ENCODE results near the gene MS4A4E.
A peak's percentile ranks its signal among the peaks of the same experiment; 100 is the strongest.
"Not testable (repeated sequence)": the region's sequence is repeated elsewhere in the genome, so short reads cannot be mapped to it uniquely, and the experiment has no call there.

Gene MS4A4E

DNA sequence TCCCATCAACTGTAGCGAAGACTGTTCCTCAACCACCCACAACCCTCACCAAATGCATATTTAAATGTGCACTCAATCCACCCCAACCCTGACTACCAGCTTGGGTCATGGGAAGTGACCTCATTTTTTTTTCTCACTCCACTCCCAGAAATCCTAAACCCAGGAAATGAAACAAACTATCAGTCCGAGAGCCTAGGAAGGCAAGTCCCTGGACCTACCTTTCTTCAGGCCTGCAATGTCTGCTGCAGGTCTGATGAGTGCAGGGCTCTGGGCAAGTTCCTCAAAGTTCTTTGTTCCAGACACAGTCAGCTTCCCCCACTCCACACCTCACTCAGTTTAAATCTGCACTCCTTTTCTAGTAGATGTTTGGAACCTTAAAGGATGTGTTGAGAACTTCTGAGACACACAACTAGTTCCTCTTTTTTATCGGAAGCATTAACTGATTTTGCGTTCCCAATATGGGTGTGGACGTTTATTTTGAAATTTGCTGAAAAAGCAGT, at the start of gene MS4A4E:
Gene MS4A4E, minus strand, starts transcription at position 398 of the 500 bp plus-strand sequence. CDS start 13,082 bp downstream, outside the sequence.
- DNase-seq = no peak

DNA sequence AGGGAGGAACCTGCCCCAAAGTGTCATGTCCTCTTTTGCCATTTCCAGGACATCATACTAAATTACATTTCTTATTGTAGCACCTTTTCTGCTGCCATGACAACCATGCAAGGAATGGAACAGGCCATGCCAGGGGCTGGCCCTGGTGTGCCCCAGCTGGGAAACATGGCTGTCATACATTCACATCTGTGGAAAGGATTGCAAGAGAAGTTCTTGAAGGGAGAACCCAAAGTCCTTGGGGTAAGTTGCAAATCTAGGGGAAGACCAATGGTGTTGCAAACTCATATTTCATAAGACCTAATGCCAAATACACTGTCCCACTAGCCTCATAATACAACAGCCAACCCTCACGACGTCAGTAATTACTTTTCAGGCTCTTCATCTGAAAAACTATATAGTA, 49.2 kb upstream of the MS4A4E start:
- DNase-seq = no peak

DNA sequence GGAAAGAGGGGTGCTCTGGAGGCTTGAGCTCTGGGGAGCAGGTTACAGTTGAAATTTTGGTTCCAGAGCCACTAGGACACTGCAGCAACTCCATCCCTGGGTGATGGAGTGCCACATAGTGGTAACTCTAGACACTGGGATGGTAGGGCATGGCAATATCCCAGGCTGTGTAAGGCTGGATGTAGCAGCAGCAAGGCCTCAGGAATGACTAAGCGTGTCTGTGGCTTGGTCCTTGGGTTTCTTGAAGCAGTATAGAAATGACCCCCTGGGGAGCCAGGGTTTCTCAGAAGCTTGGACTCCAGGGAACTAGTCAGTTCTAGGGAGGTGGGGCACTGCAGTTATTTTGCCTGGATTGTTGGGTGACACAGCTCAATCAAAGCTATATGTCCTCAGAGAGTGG, 45.6 kb upstream of the MS4A4E start:
- no peak for DNase-seq

DNA sequence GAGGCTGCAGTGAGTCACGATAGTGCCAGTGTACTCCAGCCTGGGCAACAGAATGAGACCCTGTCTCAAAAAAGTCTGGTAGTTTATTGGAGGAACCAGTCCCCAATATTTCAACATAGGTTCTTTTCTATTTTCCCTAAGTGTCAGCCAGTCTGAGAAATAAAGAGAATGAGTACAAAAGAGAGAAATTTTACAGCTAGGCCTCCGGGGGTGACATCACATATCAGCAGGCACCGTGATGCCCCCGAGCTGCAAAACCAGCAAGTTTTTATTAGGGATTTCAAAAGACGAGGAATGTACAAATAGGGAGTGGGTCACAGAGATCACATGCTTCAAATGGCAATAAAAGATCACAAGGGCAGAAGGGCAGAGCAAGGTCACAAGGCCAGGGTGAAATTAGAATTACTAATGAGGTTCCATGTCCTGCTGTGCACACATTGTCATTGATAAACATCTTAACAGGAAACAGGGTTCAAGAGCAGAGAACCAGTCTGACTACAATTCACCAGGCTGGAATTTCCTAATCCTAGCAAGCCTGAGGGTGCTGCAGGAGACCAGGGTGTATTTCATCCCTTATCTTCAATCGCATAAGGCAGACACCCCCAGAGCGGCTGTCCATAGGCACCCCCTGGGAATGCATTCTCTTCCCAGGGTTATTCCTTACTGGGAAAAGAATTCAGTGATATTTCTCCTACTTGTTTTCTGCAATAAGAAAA, 42.6 kb upstream of the MS4A4E start:
- not testable (repeated sequence) for DNase-seq

DNA sequence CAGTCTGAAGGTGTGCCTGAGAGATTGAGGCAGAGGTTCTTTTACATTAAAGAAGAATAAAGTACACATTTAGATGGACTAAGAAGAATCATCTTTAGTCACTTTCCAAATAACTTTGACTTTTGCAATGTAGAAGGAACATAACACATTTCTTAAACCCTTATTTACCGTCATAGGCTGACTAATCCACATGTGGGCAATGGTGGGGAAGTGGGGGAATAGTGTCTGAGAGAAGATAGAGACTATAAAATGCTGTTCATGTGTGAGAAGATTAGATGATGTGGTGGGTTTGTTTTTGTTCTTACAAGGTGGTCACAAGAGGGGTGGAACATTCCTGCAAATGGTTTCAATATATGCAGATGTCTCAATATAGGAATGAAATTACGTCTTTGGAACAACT, 39.3 kb upstream of the MS4A4E start:
- DNase-seq = no peak

DNA sequence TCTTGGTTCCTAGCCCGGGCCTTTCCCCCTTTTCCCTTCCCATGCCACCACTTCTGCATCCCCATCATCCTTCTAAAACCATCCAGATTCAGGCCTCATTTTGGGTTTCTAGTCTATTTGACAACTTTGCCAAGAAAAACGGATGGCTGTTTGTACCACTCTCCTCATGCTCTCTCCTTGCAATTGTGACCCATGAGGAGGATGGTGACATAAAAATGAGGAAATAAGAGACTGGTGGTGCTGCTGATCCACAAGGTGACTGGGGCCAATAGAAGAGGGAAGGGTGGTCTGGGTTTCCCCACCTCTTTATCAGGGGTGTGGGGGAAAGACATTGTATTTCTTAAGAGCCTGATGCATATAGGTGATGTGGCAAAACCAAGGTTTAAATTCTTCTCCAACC, 38.5 kb upstream of the MS4A4E start:
- DNase-seq = no peak

DNA sequence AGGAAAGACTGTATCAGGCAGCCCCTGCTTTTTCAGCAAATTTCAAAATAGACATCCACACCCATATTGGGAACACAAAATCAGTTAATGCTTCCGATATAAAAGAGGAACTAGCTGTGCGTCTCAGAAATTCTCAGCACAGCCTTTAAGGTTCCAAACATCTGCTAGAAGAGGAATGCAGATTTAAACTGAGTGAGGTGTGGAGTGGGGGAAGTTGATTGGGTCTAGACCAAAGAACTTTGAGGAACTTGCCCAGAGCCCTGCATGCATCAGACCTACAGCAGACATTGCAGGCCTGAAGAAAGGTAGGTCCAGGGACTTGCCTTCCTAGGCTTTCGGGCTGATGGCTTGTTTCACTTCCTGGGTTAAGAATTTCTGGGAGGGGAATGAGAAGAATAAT, 37.5 kb upstream of the MS4A4E start, which contains the start of gene MS4A4A:
Gene MS4A4A, plus strand, starts transcription at position 255 of the 400 bp plus-strand sequence. Its CDS starts 10 bp downstream, at position 265.
- no peak for DNase-seq

DNA sequence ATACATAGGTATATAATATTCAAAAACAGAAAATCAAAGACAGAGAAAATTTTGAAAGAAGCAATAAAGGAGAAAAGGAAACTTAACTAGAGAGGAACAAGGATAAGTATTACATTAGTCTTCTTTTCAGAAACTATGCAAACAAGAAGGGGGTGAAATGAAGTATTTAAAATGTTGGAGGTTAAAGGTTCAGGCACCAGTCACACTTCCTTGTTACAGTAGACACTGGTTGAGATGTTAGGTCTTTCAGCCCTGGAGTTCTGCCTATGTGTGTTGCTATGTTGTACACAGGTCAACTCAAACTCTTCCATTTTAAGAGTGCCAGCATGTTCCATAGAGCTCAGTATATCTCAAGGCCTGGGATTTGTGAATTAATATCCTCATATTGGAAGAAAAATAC, 31.5 kb upstream of the MS4A4E start:
- DNase-seq = no peak

DNA sequence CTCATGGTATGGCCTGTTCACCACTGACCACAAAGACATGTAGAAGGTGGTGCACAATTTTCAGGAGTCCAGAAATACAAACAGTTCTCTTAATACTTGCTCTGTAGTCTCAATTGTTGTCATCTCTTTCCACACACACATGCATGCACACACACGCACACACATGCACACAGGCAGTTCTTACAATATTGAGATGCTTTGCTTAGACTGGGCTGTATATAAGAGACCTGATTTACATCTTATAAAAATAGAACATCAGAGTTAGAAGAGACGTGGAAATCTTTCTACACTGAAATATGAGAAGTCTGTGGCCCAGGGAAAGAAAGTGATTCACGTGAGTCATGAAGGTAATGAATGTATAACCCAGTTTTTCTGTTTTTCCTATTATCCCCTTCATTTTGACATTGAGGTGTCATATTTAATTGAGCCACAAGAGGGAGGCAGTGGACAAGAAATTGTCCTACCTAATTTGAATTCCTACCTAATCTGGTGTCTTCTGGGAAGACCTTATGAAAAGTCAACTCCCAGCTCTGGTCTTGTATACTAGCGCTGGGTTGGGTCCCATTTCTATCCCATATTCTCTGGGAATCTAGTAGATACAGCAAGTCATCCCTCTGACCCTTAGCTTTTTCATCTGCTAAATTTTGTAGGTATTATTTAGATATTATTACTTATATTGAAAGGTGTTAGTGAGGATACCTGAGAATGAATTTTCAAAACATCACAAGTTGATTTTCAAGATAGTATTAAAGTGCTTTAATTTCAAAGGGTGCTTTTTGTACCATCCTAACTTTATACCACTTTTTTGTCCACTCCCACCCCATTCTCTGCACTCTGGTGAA, 22.7 kb upstream of the MS4A4E start:
- DNase-seq = peak; percentile 44

DNA sequence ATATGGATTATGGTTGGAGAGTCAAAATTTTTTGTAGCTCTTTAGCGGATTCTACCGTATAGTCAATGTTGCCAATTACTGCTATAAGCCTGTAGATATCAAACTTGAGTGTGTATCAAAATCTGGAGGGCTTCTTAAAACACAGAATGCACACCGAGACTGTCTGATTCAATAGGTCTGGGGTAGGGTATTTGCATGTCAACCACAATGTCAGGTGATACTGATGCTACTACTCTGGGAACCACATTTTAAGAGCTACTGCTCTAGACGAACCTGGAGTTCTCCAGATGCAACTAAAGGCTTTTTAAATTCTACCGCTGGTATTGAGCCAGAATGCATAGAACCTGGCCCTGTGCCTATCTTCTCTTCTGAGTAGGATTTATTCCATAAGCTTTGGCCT, 21.7 kb upstream of the MS4A4E start:
- no peak for DNase-seq

DNA sequence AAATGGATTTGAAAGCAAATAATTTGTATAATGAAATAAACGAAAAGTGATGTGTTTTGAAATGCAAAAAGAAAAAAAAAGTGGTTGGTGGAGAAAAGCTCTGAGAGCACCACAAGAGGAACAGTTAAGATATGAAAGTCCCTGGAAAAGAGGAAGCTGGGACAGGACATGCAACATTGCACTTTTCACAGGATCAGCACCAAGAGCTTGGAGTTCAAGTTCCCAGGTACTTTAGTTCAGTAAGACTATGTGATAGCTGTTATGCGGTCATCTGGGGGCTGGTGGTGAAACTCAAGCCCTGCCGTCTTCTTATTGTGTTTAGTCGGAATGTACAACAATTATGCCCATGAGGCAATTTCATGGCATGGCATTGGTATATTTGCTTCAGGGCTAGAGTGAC, 20.5 kb upstream of the MS4A4E start:
- no peak for DNase-seq

DNA sequence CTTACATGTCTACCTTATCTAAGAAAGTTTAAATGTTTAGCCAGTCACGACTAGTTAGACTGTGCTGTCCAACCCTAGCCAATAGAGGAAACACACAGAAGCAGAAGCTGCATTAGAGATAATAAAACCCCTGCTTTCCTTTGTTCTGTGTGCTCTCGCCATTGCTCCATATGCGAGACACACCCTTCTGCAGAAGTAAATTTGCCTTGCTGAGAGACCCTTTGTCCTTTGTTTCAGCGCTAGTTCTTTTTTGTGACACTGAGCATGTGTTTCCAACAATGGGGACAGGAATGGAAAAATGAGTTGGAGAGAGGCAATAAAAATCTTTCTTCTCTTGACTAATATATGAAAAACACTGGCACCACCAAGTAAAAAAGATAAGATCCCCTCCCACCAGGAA, 18.1 kb upstream of the MS4A4E start:
- DNase-seq = no peak

DNA sequence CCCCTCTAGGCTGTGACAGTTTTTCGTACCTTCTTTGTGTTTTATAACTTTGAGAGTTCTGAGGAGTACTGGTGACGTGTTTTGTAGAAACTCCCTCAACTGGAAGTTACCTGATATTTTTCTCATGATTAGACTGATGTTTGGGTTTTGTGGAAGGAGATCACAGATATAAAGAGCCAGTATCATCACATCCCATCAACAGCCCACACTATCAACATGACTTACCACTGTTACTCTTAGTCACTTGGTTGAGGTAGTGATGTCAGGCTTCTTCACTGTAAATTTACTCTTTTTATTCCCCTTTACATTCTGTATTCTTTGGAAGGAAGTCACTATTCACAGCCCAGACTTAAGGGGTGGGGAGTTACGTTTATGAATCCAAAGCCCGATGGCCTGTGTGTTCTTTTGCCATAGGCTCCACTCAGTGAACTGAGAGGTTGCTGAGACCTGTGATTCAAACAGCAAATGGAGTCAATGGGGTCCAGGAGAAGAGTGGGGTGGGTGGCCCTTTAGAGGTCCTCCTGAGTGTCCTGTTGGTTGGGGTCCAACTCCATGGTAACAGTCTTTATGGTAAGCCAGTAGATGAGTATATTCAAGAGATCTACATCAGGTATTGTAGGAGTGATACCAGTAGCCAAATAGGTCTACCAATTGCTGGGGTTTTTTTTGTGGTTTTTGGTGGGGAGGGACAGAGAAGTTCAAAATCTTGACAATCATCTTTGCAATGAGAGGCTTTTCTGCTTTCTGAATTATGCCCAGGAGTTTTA, 15.2 kb upstream of the MS4A4E start:
- DNase-seq = no peak

DNA sequence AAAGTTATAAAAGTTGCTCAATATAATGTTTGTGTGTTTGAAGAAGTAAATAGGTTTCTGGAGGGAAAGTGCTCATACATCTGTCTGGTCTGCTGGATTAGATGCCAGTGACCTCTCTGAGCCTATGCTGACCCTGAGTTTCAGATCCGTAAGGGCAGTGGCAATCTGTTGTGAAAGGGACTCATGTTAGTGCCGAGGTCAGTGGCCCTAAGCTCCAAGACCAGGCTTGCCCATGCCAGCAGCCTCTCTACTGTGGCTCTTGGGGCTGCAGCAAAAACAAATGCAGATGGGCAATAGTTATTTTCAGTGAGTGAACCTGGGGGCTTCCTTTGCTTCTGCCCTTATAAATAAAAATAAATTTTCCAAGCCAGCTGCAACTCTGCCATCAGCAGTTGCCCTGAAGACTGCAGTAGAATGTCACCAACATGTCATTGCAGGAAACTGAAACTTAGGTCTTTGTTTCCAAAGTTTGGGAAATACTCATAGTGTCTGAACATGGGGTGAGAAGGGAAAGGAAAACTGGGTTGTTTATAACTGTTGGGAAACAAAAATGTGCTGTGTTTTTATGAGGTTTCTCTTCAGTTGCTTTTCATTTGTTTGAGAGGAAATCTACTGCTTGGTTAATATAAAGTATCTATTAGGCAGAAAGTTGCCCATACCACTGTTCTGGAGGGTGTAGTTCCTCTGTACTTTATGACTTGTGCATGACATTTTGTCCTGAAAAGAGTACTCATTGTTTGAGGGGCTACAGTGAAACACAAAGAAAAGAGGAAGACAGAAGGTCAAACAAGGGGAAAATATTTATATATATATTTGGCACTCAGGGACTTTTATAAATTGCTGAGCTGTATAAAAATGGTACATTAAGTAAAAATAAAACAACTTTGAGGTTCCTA, 9.5 kb upstream of the MS4A4E start:
- DNase-seq = no peak

DNA sequence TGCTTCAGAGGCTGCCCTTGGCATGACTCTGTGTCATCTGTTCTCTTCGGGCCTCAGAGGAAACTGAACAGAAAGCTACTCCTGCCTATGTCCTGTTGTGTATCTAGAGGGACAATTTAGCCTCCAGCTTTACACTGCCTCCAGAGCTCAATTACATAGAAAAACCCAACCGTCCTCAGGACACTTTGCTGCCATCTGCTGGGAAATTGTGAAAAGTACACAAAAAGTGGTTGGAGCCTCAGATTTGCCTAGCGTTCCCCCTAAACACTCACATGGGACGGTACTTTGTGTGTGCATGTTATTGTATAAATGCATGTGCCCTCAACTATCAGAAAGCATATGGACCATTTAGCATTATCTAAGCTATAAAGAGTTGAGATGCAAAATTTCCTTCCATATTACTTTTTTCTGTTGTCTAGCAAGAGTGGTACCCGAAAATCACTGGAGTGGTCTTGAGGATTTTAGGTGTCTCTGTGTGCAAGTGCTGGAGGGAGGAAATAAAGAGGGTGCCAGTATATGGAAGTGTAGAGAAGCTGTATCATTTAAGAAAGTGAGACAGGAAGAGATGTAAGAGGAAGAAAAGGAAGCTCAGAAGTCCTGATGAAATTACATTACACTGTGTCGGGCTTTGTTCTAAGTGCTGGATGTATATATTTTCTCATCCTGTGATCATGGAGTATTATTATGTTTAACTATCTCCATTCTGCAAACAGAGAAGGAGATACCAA, 8.7 kb upstream of the MS4A4E start:
- DNase-seq = peak; percentile 28

DNA sequence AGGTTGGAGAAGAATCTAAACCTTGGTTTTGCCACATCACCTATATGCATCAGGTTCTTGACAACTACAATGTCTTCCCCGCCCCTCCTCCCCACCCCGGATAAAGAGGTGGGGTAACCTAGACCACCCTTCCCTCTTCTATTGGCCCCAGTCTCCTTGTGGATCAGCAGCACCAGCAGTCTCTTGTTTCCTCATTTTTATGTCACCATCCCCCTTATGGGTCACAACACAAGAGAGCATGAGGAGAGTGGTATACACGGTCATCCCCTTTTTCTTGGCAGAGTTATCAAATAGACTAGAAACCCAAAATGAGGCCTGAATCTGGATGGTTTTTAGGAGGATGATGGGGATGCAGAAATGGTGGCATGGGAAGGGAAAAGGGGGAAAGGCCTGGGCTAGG, 1.2 kb downstream of the MS4A4E start:
- DNase-seq = no peak

DNA sequence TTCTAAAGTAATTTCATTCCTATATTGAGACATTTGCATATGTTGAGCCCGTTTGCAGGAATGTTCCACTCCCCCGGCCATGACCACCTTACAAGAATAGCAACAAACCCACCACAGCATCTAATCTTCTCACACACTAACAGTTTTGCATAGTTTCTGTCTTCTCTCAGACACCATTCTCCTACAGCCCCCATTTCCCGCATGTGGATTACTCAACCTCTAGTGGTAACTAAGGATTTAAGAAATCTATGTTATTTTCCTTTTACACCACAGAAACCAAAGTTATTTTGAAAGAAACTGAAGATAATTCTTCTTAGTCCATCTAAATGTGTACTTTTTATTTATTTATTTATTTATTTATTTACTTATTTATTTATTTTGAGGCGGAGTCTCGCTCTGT, 2.3 kb downstream of the MS4A4E start:
- no peak for DNase-seq

DNA sequence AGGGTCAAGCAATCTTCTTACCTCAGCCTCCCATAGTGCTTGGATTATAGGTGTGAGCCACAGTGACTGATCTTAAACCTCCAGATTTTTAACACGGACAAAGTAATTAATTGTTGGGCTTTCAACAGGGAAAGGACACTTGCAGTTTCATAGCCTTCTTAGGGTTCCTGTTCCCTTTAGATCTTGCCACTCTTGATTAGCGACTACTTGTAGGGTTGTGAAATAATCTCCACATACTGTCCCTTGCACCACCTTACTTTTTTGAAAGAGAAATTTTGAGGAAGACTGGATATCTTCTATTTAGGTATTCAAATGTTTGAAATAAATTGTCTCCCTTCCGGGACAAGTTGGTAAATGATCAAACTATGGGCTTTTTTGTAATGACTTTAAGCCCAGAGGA, 7.6 kb downstream of the MS4A4E start:
- DNase-seq = no peak

DNA sequence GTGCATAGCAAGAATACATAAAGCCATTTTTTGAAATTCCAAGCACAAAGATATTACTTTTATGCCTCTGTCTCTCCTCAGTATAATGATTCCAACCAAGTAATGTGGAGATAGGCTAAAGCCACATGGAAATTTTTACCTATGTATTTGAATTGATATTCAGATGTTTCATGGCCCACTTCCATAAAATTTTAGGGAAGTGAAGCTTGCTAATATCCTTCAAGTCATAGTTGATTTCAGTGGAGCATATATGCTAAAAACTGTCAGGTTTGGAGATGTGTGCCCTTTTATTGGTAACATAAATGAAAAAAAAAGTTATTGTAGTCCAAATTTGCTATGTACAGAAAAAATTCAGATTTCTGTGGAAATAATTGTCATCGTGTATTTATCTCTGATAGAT, 12.3 kb downstream of the MS4A4E start:
- no peak for DNase-seq

DNA sequence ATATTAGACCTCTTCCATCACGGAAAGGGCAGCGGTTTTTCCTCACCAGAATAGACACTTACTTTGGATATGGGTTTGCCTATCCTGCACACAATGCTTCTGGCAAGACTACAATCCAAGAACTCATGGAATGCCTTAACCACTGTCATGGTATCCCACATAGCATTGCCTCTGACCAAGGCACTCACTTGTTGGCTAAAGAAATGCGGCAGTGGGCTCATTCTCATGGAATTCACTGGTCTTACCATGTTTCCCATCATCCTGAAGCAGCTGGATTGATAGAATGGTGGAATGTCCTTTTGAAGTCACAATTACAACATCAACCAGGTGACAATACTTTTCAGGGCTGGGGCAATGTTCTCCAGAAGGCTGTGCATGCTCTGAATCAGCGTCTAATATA, 20.8 kb downstream of the MS4A4E start:
- DNase-seq = no peak

DNA sequence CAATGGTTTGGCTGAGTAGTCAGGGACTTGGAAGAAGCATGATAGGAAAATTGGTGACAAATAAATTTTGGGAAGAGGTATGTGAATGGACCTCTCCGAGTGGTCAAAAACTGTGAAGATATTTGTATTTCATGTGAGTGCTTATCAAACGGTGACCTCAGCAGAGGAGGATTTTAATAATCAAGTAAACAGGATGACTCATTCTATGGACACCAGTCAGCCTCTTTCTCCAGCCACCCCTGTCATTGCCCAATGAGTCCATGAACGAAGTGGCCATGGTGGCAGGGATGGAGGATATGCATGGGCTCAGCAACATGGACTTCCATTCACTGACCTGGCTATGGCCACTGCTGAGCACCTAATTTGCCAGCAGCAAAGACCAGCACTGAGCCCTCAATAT, 21.2 kb downstream of the MS4A4E start:
- no peak for DNase-seq

DNA sequence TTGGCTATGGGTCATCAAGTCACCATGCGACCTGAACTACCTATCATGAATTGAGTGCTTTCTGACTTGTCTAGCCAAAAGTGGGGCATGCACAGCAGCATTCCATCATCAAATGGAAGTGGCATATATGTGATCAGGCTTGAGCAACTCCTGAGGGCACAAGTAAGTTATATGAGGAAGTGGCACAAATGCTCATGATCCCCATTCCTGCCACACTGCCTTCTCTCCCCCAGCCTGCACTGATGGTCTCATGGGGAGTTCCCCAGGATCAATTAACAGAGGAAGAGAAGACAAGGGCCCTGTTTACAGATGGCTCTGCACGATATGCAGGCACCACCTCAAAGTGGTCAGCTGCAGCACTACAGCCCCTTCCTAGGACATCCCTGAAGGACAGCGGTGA, 21.8 kb downstream of the MS4A4E start:
- DNase-seq = no peak
